GM06990 (cell line): ENCODE data around the gene RPS5.

Experiments
- DNase-seq: peaks from one replicate; pipeline ENCODE4 v3.0.0-alpha.2; 2011; ENCODE audit not compliant: insufficient read length; ENCODE audit errors: extremely low read depth
- H3K27me3 ChIP-seq: replicated peaks from 2 replicates; pipeline ENCODE4 v1.6.0; 2011; ENCODE audit warnings: low read length; ENCODE audit not compliant: control insufficient read depth, insufficient read depth
- H3K36me3 ChIP-seq: 2 replicates; pipeline ENCODE4 v1.5.1; 2011; ENCODE audit warnings: low read length; ENCODE audit not compliant: control insufficient read depth, insufficient read depth
- H3K4me3 ChIP-seq: replicated peaks from 2 replicates; pipeline ENCODE4 v1.5.1; 2011; ENCODE audit warnings: low read depth, mild to moderate bottlenecking, control low read depth, low read length
- TF ChIP-seq, protein P1 (sequence below): IDR thresholded peaks from 2 replicates; pipeline ENCODE4 v1.5.1; 2011; ENCODE audit warnings: low read length, control low read depth, mild to moderate bottlenecking, inconsistent platforms; ENCODE audit not compliant: insufficient read depth, poor library complexity, severe bottlenecking

The RPS5 gene

DNA sequence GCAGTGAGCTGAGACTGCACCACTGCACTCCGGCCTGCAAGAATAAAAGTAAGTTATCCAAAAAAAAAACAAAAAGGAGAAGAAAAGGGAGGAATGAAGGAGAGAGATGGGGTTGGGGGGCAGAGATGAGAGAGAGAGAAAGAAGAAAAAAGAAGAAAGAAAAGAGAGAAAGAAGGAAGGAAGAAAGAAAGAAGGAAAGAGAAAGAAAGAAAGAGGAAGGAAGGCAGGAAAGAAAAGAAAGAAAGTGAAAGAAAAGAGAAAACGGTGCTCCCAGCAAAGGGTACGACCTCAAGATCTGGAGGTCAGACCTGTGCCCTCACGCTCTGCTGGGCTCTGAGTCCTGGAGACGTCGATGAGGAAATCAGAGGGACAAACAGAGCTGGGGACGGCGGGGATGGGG lies 37.5 kb upstream of the RPS5 start:
- H3K36me3 ChIP-seq, result peaks cover 2% of the 10 kb centered on the region

DNA sequence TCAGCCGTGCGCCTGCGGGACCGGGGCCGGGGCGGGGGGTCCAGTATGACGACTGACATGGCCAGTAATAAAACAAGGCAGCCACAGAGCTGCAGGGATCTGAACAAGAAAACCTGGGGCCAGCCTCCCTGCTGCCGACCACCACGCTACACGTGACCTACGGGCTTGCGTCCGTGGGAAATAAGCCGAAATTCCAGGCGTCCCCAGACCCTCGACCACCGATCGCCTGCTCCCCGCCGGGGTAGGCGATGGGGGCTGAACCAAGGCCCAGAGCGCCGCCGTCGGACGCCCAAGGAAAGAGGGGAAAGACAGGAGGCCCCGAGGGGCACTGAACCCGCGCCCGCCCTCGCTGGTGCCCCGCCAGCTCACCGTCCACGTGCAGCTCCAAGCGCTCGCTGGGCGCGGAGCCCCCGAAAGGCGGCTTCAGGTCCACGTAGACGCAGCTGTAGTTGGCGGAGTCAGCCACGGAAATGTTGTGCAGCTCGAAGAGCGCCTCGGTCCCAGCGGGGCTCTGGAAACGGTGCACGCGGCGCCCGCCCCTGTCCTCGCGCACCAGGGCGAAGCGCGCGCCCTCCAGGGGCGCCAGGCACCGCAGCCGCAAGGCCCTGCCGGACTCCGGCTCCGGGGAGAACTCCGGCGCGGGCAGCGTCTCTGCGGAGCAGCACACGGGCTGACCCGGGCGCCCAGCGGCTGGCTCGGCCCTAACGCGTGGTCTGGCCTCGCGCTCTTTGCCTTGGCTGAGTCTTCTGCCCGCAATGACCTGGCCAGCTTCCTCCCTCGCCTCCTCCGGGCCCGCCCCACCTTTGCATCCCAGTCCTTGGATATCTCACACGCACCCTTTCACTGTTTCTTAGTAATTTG lies 36.8 kb upstream of the RPS5 start:
- no peak overlapping the region for H3K4me3 ChIP-seq
- no peak for DNase-seq

More for the DNA sequence above, 37.5 kb upstream of the RPS5 start:
- Histone ChIP-seq H3K27me3 (no peaks in the 10 kb centered on the region), H3K4me3 (no peak overlapping the region)
- TF ChIP-seq, protein P1, sequence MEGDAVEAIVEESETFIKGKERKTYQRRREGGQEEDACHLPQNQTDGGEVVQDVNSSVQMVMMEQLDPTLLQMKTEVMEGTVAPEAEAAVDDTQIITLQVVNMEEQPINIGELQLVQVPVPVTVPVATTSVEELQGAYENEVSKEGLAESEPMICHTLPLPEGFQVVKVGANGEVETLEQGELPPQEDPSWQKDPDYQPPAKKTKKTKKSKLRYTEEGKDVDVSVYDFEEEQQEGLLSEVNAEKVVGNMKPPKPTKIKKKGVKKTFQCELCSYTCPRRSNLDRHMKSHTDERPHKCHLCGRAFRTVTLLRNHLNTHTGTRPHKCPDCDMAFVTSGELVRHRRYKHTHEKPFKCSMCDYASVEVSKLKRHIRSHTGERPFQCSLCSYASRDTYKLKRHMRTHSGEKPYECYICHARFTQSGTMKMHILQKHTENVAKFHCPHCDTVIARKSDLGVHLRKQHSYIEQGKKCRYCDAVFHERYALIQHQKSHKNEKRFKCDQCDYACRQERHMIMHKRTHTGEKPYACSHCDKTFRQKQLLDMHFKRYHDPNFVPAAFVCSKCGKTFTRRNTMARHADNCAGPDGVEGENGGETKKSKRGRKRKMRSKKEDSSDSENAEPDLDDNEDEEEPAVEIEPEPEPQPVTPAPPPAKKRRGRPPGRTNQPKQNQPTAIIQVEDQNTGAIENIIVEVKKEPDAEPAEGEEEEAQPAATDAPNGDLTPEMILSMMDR, result no peak
- no peak for DNase-seq

DNA sequence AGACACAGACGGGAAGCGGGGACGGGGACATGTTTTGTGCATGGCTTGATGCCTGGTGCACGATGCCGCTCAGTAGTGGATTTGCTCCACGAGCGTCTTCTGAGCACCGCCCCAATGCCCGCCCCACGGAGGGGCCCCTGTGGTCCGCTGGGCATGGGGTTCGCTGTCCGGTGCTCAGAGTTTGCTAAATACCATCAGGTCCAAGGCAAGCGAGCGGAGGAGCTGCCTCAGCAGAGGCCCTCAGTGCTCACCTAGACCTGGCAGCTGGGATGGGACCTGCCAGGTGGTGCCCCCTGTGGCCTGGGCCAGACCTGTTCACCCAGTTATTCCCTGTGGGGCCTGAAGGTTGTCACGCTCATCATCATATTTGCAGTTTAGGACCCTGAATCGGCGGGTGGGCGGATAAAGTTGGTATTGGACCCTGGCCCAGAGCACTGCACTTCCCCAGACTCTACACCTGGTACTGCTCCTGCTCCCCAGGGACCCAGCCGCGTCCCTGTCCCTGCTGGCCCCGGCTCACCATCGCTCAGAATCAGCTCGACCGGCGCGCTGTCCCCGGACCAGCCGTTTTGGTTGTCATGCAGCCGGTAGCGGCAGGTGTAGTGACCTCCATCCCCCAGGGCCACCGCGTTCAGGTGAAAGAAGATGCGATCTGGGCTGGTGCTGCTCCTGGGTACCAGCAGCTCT lies 36.1 kb upstream of the RPS5 start:
- Histone ChIP-seq H3K27me3 (no peaks in the 10 kb centered on the region), H3K36me3 (peaks cover 2% of the 10 kb centered on the region), H3K4me3 (no peak overlapping the region)
- TF ChIP-seq, protein P1, result no peak
- DNase-seq, result no peak

More for the DNA sequence above, 36.8 kb upstream of the RPS5 start:
- H3K36me3 ChIP-seq, result peaks cover 2% of the 10 kb centered on the region
- no peaks in the 10 kb centered on the region for H3K27me3 ChIP-seq
- TF ChIP-seq, protein P1, result no peak

DNA sequence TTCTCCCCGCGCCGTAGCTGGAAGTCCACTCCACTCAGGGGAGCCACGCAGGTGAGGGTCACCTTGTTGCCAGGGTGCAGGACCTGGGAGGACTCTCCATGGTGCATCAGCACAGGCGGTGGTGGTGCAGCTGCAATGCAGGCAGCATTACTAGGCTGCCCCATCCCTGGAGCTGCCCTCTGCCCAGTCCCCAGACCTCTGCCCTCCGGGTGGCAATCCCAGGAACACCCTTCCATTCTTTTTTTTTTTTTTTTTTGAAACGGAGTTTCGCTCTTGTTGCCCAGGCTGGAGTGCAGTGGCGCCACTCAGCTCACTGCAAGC lies 35.6 kb upstream of the RPS5 start:
- DNase-seq, result no peak
- Histone ChIP-seq H3K4me3 (no peak overlapping the region), H3K27me3 (no peaks in the 10 kb centered on the region), H3K36me3 (peaks cover 2% of the 10 kb centered on the region)
- TF ChIP-seq, protein P1, result no peak

DNA sequence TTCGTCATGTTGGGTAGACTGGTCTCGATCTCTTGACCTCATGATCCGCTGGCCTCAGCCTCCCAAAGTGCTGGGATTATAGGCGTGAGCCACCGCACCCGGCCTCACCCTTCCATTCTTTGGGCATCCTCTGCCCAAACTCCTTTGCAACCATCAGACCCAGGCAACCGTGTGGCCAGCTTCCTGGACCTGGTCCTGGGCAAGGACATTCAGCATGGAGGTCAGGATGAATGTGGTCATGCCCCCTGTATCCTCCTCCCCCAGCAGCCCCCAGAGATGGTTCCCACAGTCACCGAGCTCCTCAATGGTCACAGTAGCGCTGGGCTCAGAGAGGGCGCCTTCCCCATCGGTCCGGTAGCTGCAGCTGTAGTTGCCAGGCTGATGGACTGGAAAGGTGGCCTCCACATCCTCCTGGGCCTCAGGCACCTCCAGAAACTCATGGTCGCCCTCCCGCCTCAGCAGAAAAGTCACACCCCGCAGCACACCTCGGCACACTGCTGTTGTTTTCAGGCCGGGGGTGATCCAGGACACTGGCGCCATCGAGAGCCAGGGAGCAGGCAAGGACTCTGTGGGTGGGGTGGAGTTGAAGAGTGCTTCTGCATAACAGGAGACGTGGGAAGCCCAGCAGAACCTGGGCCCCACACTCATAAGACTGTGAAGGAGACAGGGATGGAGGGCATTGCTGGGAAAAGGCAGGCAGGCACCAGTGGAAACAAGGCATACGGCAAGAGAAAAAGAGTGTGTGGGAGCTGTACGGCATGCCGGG lies 34.9 kb upstream of the RPS5 start:
- Histone ChIP-seq H3K4me3 (no peak overlapping the region), H3K27me3 (no peaks in the 10 kb centered on the region), H3K36me3 (peaks cover 2% of the 10 kb centered on the region)
- TF ChIP-seq, protein P1, result no peak
- no peak for DNase-seq
